Mesendoderm (in vitro differentiated cells): ENCODE data around the gene PARD3B.

Experiments
- DNase-seq: peaks from one replicate; pipeline ENCODE4 v3.0.0; 2013
- H2AK5ac ChIP-seq: 2 replicates; pipeline ENCODE4 v1.6.1; 2013; ENCODE audit warnings: low read length, inconsistent platforms
- H2BK120ac ChIP-seq: 2 replicates; pipeline ENCODE4 v1.6.1; 2013; ENCODE audit warnings: low read depth, mild to moderate bottlenecking, low read length, moderate library complexity, mixed read lengths
- H2BK15ac ChIP-seq: replicated peaks from 2 replicates; pipeline ENCODE4 v1.6.1; 2013; ENCODE audit warnings: low read depth, mild to moderate bottlenecking, moderate library complexity
- H2BK5ac ChIP-seq: 2 replicates; pipeline ENCODE4 v1.6.1; 2013; ENCODE audit warnings: low read length, inconsistent platforms
- H3K18ac ChIP-seq: 2 replicates; pipeline ENCODE4 v1.6.1; 2013; ENCODE audit warnings: mild to moderate bottlenecking, low read length, mixed read lengths
- H3K23ac ChIP-seq: one replicate; pipeline ENCODE4 v1.6.1; 2013; ENCODE audit warnings: low read length
- H3K27ac ChIP-seq: 2 replicates; pipeline ENCODE4 v1.5.1; 2013; ENCODE audit warnings: low read depth, mild to moderate bottlenecking, inconsistent platforms, low read length, moderate library complexity
- H3K27me3 ChIP-seq: 2 replicates; pipeline ENCODE4 v1.6.1; 2013; ENCODE audit warnings: low read length, control low read depth, mild to moderate bottlenecking, inconsistent platforms; ENCODE audit not compliant: insufficient read depth, poor library complexity
- H3K36me3 ChIP-seq: 2 replicates; pipeline ENCODE4 v1.6.1; 2013; ENCODE audit warnings: low read length, inconsistent platforms; ENCODE audit not compliant: control insufficient read depth, insufficient read depth
- H3K4ac ChIP-seq: one replicate; pipeline ENCODE4 v1.6.1; 2013; ENCODE audit warnings: low read depth, mild to moderate bottlenecking, low read length, moderate library complexity
- H3K4me1 ChIP-seq: 2 replicates; pipeline ENCODE4 v1.6.1; 2013; ENCODE audit warnings: low read depth, low read length, inconsistent platforms; ENCODE audit not compliant: control insufficient read depth
- H3K4me2 ChIP-seq: 2 replicates; pipeline ENCODE4 v1.6.1; 2013; ENCODE audit warnings: low read length
- H3K4me3 ChIP-seq: 2 replicates; pipeline ENCODE4 v1.5.1; 2013; ENCODE audit warnings: mild to moderate bottlenecking, low read length
- H3K56ac ChIP-seq: one replicate; pipeline ENCODE4 v1.6.1; 2013; ENCODE audit warnings: low read length
- H3K79me1 ChIP-seq: 2 replicates; pipeline ENCODE4 v1.6.1; 2013; ENCODE audit warnings: low read length, inconsistent platforms
- H3K79me2 ChIP-seq: 2 replicates; pipeline ENCODE4 v1.6.1; 2013; ENCODE audit warnings: mild to moderate bottlenecking, low read length; ENCODE audit not compliant: control insufficient read depth, insufficient read depth
- H3K9ac ChIP-seq: 2 replicates; pipeline ENCODE4 v1.6.1; 2013; ENCODE audit warnings: low read length, inconsistent platforms
- H4K5ac ChIP-seq: one replicate; pipeline ENCODE4 v1.6.1; 2013; ENCODE audit warnings: low read length
- H4K8ac ChIP-seq: one replicate; pipeline ENCODE4 v1.6.1; 2013; ENCODE audit warnings: low read depth, mild to moderate bottlenecking, control low read depth, low read length, moderate library complexity
- WGBS: extraction: QIAGEN DNeasy Blood & Tissue Kit; methylation state at CpG from one replicate; pipeline ENCODE4 v1.1.7; 2013; ENCODE audit warnings: low lambda C conversion rate, missing lambda C conversion rate; ENCODE audit not compliant: insufficient coverage; ENCODE audit errors: extremely low coverage; 5-methylcytosine and 5-hydroxymethylcytosine counted together

Gene PARD3B

GRCh38 chr2:204717591-204717990 is 172.3 kb downstream of the PARD3B start:
- H2AK5ac ChIP-seq, result no peak overlapping the region
- H3K23ac ChIP-seq, result no peak overlapping the region
- H3K4me2 ChIP-seq, result no peak overlapping the region
- H2BK5ac ChIP-seq, result no peak overlapping the region
- H3K27ac ChIP-seq, result no peak overlapping the region
- no peak overlapping the region for H3K4me3 ChIP-seq
- H4K5ac ChIP-seq, result no peak overlapping the region
- no peak overlapping the region for H4K8ac ChIP-seq
- H3K56ac ChIP-seq, result no peak overlapping the region
- no peak overlapping the region for H3K18ac ChIP-seq
- no peaks in the 10 kb centered on the region for H3K4me1 ChIP-seq
- no peak overlapping the region for H3K4ac ChIP-seq
- H3K36me3 ChIP-seq, result no peaks in the 10 kb centered on the region
- H3K27me3 ChIP-seq, result no peaks in the 10 kb centered on the region
- no peaks in the 10 kb centered on the region for H3K79me2 ChIP-seq
- no peak overlapping the region for H2BK15ac ChIP-seq
- H2BK120ac ChIP-seq, result no peak overlapping the region
- H3K9ac ChIP-seq, result no peak overlapping the region
- no peak for DNase-seq
- H3K79me1 ChIP-seq, result no peaks in the 10 kb centered on the region
- no CpG with 5 or more reads among the region's 3 CpGs for WGBS

GRCh38 chr2:204718607-204719006 is 173.3 kb downstream of the PARD3B start:
- Histone ChIP-seq H3K27ac (no peak overlapping the region), H4K5ac (no peak overlapping the region), H3K4me3 (no peak overlapping the region), H2AK5ac (no peak overlapping the region), H3K23ac (no peak overlapping the region), H3K79me2 (no peaks in the 10 kb centered on the region), H3K18ac (no peak overlapping the region), H3K4me2 (no peak overlapping the region), H3K36me3 (no peaks in the 10 kb centered on the region), H3K9ac (no peak overlapping the region), H2BK120ac (no peak overlapping the region), H3K4ac (no peak overlapping the region), H3K56ac (no peak overlapping the region), H2BK15ac (no peak overlapping the region), H3K4me1 (no peaks in the 10 kb centered on the region), H3K79me1 (no peaks in the 10 kb centered on the region), H4K8ac (no peak overlapping the region), H2BK5ac (no peak overlapping the region), H3K27me3 (no peaks in the 10 kb centered on the region)
- no CpG with 5 or more reads among the region's 3 CpGs for WGBS
- no peak for DNase-seq

- Histone ChIP-seq H3K23ac (no peak overlapping the region), H3K56ac (no peak overlapping the region), H3K18ac (no peak overlapping the region), H3K4me3 (no peak overlapping the region), H3K36me3 (no peaks in the 10 kb centered on the region), H3K27me3 (no peaks in the 10 kb centered on the region), H3K9ac (no peak overlapping the region), H3K4me2 (no peak overlapping the region), H2BK120ac (no peak overlapping the region), H3K4ac (no peak overlapping the region), H3K4me1 (no peaks in the 10 kb centered on the region), H4K5ac (no peak overlapping the region), H2BK5ac (no peak overlapping the region), H2BK15ac (no peak overlapping the region), H4K8ac (no peak overlapping the region), H3K27ac (no peak overlapping the region), H3K79me2 (no peaks in the 10 kb centered on the region), H3K79me1 (no peaks in the 10 kb centered on the region), H2AK5ac (no peak overlapping the region)
- WGBS, result no CpG with 5 or more reads among the region's 2 CpGs
- DNase-seq, result no peak
Observed at GRCh38 chr2:204720874-204721273, 175.6 kb downstream of the PARD3B start.

- Histone ChIP-seq H2BK5ac (no peak overlapping the region), H3K27me3 (no peaks in the 10 kb centered on the region), H3K9ac (no peak overlapping the region), H2AK5ac (no peak overlapping the region), H3K4me1 (no peaks in the 10 kb centered on the region), H4K5ac (no peak overlapping the region), H2BK120ac (no peak overlapping the region), H3K23ac (no peak overlapping the region), H3K79me1 (no peaks in the 10 kb centered on the region), H3K27ac (no peak overlapping the region), H2BK15ac (no peak overlapping the region), H3K4me2 (no peak overlapping the region), H3K4ac (no peak overlapping the region), H3K4me3 (no peak overlapping the region), H4K8ac (no peak overlapping the region), H3K18ac (no peak overlapping the region), H3K56ac (no peak overlapping the region), H3K79me2 (no peaks in the 10 kb centered on the region), H3K36me3 (no peaks in the 10 kb centered on the region)
- no CpG with 5 or more reads among the region's 3 CpGs for WGBS
- no peak for DNase-seq
Observed at GRCh38 chr2:204722207-204722606, 176.9 kb downstream of the PARD3B start.

- H3K4ac ChIP-seq, result no peak overlapping the region
- no peaks in the 10 kb centered on the region for H3K79me2 ChIP-seq
- no peak for DNase-seq
- no peak overlapping the region for H2BK5ac ChIP-seq
- no CpG with 5 or more reads among the region's 2 CpGs for WGBS
- no peak overlapping the region for H4K5ac ChIP-seq
- H3K23ac ChIP-seq, result no peak overlapping the region
- no peak overlapping the region for H3K18ac ChIP-seq
- no peak overlapping the region for H2AK5ac ChIP-seq
- no peak overlapping the region for H3K56ac ChIP-seq
- H3K36me3 ChIP-seq, result no peaks in the 10 kb centered on the region
- no peaks in the 10 kb centered on the region for H3K79me1 ChIP-seq
- no peak overlapping the region for H4K8ac ChIP-seq
- no peak overlapping the region for H3K4me3 ChIP-seq
- H3K4me1 ChIP-seq, result no peaks in the 10 kb centered on the region
- H3K4me2 ChIP-seq, result no peak overlapping the region
- no peak overlapping the region for H2BK15ac ChIP-seq
- H2BK120ac ChIP-seq, result no peak overlapping the region
- no peak overlapping the region for H3K27ac ChIP-seq
- H3K9ac ChIP-seq, result no peak overlapping the region
- no peaks in the 10 kb centered on the region for H3K27me3 ChIP-seq
Observed at GRCh38 chr2:204722691-204723090, 177.4 kb downstream of the PARD3B start.

- no peak overlapping the region for H3K4me3 ChIP-seq
- H3K9ac ChIP-seq, result no peak overlapping the region
- H3K4me1 ChIP-seq, result no peaks in the 10 kb centered on the region
- H2BK120ac ChIP-seq, result no peak overlapping the region
- no peaks in the 10 kb centered on the region for H3K79me1 ChIP-seq
- H2AK5ac ChIP-seq, result no peak overlapping the region
- no peak for DNase-seq
- H3K27me3 ChIP-seq, result no peaks in the 10 kb centered on the region
- no peak overlapping the region for H3K56ac ChIP-seq
- H2BK15ac ChIP-seq, result no peak overlapping the region
- H3K79me2 ChIP-seq, result no peaks in the 10 kb centered on the region
- no peak overlapping the region for H3K23ac ChIP-seq
- no peak overlapping the region for H4K8ac ChIP-seq
- no peak overlapping the region for H3K4ac ChIP-seq
- no CpG with 5 or more reads among the region's 3 CpGs for WGBS
- H4K5ac ChIP-seq, result no peak overlapping the region
- no peak overlapping the region for H3K4me2 ChIP-seq
- H3K18ac ChIP-seq, result no peak overlapping the region
- H3K36me3 ChIP-seq, result no peaks in the 10 kb centered on the region
- no peak overlapping the region for H2BK5ac ChIP-seq
- no peak overlapping the region for H3K27ac ChIP-seq
Observed at GRCh38 chr2:204725693-204726360, 180.6 kb downstream of the PARD3B start.
